ENCODE measurements around the gene AFF3. TPM values are rescaled to one million over a fixed set of nuclear protein-coding genes. Genes with fewer than 3 reads are reported as not detected.

AFF3 gene
- total RNA-seq, 1 experiment from 2014 or later = 0.61 TPM

- POLR2A ChIA-PET = no interaction called here
These were observed 104.4 kb downstream of the AFF3 start for GRCh38 chr2:100038011-100038410.

More at GRCh38 chr2:100038011-100038410, 104.4 kb downstream of the AFF3 start:
- no peak overlapping the region for H3K4me2 ChIP-seq (ENCODE audit: low read length)
- no peaks in the 10 kb centered on the region for H3K9me2 ChIP-seq (ENCODE audit: insufficient read depth)
- ATAC-seq (no peak), DNase-seq (ENCODE audit: low read depth, low spot score) (no peak)
- no peaks in the 10 kb centered on the region for H3K9me3 ChIP-seq (ENCODE audit: control insufficient read depth in 1 of 2, insufficient read depth in 1 of 2, low read depth in 1 of 2, low read length in 2 of 2)
- H3K4me1 ChIP-seq (ENCODE audit: control insufficient read depth in 1 of 2, insufficient read depth in 2 of 2, low read length in 2 of 2) = no peaks in the 10 kb centered on the region
- no TSS peak for BruUV-seq (replicated peaks)
- ChIA-PET CTCF (no interaction called here), RAD21 (ENCODE audit: low non-redundant PET in 1 of 2, low total read pairs in 2 of 2, uncharacterized antibody in 2 of 2, unreplicated experiment in 2 of 2) (no interaction called here)
- no peaks in the 10 kb centered on the region for H3K79me2 ChIP-seq (ENCODE audit: insufficient read depth, low read length)
- no peak overlapping the region for H3K27ac ChIP-seq (ENCODE audit: low read depth, low read length)
- peaks cover 41% of the 10 kb centered on the region for H3K27me3 ChIP-seq (ENCODE audit: insufficient read depth, low read length)
- no peaks in the 10 kb centered on the region for H4K20me1 ChIP-seq (ENCODE audit: insufficient read depth)
- no peak overlapping the region for H2AFZ ChIP-seq (ENCODE audit: low read depth, low read length, poor library complexity, severe bottlenecking)
- TF ChIP-seq RAD21 (IDR thresholded peaks at IDR 0.05; ENCODE audit: low read depth) (no peak), CTCF (IDR thresholded peaks at IDR 0.05 in 2 of 3, conservative IDR thresholded peaks at IDR 0.05 in 1 of 3; ENCODE audit: borderline replicate concordance in 1 of 3, insufficient read depth in 1 of 3, low read depth in 2 of 3, low read length in 2 of 3) (no peak), ZNF274 (IDR thresholded peaks at IDR 0.05; ENCODE audit: low read depth, low read length) (no peak), SIN3A (IDR thresholded peaks at IDR 0.05; ENCODE audit: low read depth) (no peak), POLR2A (IDR thresholded peaks at IDR 0.05; ENCODE audit: borderline replicate concordance, extremely low read depth, insufficient read depth, insufficient read length) (no peak), TCF7L2 (IDR thresholded peaks at IDR 0.05; ENCODE audit: borderline replicate concordance, extremely low read depth, insufficient read depth, insufficient read length) (no peak), FOSL1 (IDR thresholded peaks at IDR 0.05; ENCODE audit: low read depth) (no peak), EGR1 (IDR thresholded peaks at IDR 0.05; ENCODE audit: low read depth) (no peak), ZBTB33 (IDR thresholded peaks at IDR 0.05; ENCODE audit: extremely low read depth, insufficient replicate concordance, low read length) (no peak), EZH2 (IDR thresholded peaks at IDR 0.05) (no peak), POLR2AphosphoS5 (IDR thresholded peaks at IDR 0.05; ENCODE audit: low read depth, low read length) (no peak), ELF1 (IDR thresholded peaks at IDR 0.05; ENCODE audit: borderline replicate concordance, low read depth) (no peak), JUND (IDR thresholded peaks at IDR 0.05) (no peak), YY1 (IDR thresholded peaks at IDR 0.05; ENCODE audit: extremely low read depth, insufficient replicate concordance, low read depth, low read length) (no peak), ZFX (IDR thresholded peaks at IDR 0.05) (no peak)
- TF ChIP-seq, protein P1, sequence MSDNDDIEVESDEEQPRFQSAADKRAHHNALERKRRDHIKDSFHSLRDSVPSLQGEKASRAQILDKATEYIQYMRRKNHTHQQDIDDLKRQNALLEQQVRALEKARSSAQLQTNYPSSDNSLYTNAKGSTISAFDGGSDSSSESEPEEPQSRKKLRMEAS (IDR thresholded peaks at IDR 0.05) = no peak
- TF ChIP-seq, protein P2, sequence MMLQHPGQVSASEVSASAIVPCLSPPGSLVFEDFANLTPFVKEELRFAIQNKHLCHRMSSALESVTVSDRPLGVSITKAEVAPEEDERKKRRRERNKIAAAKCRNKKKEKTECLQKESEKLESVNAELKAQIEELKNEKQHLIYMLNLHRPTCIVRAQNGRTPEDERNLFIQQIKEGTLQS (IDR thresholded peaks at IDR 0.05) = no peak
- H3K9ac ChIP-seq (ENCODE audit: low read length) = no peak overlapping the region
- intact Hi-C loops (cut with micrococcal nuclease) = loop anchor here (5.0 kb wide), 1 partner anchor 51 kb away; no protein-coding TSS in a partner anchor
- no peak overlapping the region for H3K4me3 ChIP-seq (replicated peaks in 1 of 2; ENCODE audit: low read depth in 1 of 2, low read length in 2 of 2)
- no peaks in the 10 kb centered on the region for H3K36me3 ChIP-seq (ENCODE audit: control insufficient read depth in 1 of 2, insufficient read depth in 2 of 2, low read length in 2 of 2)

Data from HCT116 (cell line).